ENCODE data around the gene TNKS2.
"Not testable (repeated sequence)": the region's sequence is repeated elsewhere in the genome, so short reads cannot be mapped to it uniquely, and the experiment has no call there.

Gene TNKS2

GRCh38 chr10:91797874-91798648 lies at the start of gene TNKS2:
TNKS2 (plus strand) TSS chr10:91798426; CDS start chr10:91798691, 265 bp downstream.
- peak; percentile 35 to 95 (median 84) for DNase-seq

GRCh38 chr10:91749592-91749991 lies 48.6 kb upstream of the TNKS2 start:
- DNase-seq = not testable (repeated sequence)

GRCh38 chr10:91756286-91756685 lies 41.9 kb upstream of the TNKS2 start:
- no peak for DNase-seq

GRCh38 chr10:91758303-91759146 lies 39.7 kb upstream of the TNKS2 start:
- DNase-seq = peak in 1 of 56 donors; percentile 15

GRCh38 chr10:91759581-91759986 lies 38.6 kb upstream of the TNKS2 start:
- no peak for DNase-seq

- DNase-seq = no peak
Measured at GRCh38 chr10:91761721-91762120, 36.5 kb upstream of the TNKS2 start.

- DNase-seq = no peak
Measured at GRCh38 chr10:91762878-91763277, 35.3 kb upstream of the TNKS2 start.

GRCh38 chr10:91766676-91767075 lies 31.6 kb upstream of the TNKS2 start:
- DNase-seq = no peak

GRCh38 chr10:91768123-91768522 lies 30.1 kb upstream of the TNKS2 start:
- no peak for DNase-seq

- DNase-seq = no peak
Measured at GRCh38 chr10:91771907-91772306, 26.3 kb upstream of the TNKS2 start.

- no peak for DNase-seq
Measured at GRCh38 chr10:91772461-91772860, 25.8 kb upstream of the TNKS2 start.

GRCh38 chr10:91772869-91773268 lies 25.4 kb upstream of the TNKS2 start:
- no peak for DNase-seq

GRCh38 chr10:91774571-91774970 lies 23.7 kb upstream of the TNKS2 start:
- no peak for DNase-seq

- no peak for DNase-seq
Measured at GRCh38 chr10:91775731-91776130, 22.5 kb upstream of the TNKS2 start.

GRCh38 chr10:91776266-91776665 lies 22.0 kb upstream of the TNKS2 start:
- DNase-seq = no peak

GRCh38 chr10:91778485-91778884 lies 19.7 kb upstream of the TNKS2 start:
- no peak for DNase-seq

GRCh38 chr10:91779011-91779605 lies 19.1 kb upstream of the TNKS2 start:
- no peak for DNase-seq

- DNase-seq = no peak
Measured at GRCh38 chr10:91782539-91782938, 15.7 kb upstream of the TNKS2 start.

GRCh38 chr10:91785830-91786229 lies 12.4 kb upstream of the TNKS2 start:
- no peak for DNase-seq

- DNase-seq = no peak
Measured at GRCh38 chr10:91787258-91787657, 11.0 kb upstream of the TNKS2 start.

- DNase-seq = no peak
Measured at GRCh38 chr10:91787810-91788209, 10.4 kb upstream of the TNKS2 start.

- DNase-seq = no peak
Measured at GRCh38 chr10:91788527-91788926, 9.7 kb upstream of the TNKS2 start.
